Naive thymus-derived CD4-positive, alpha-beta T cell (primary cell): ENCODE results near the gene MICAL3. TPM values are rescaled to one million over a fixed set of nuclear protein-coding genes. Genes with fewer than 3 reads are reported as not detected.
A peak's percentile ranks its signal among the peaks of the same experiment; 100 is the strongest.
"Not testable (repeated sequence)": the region's sequence is repeated elsewhere in the genome, so short reads cannot be mapped to it uniquely, and the experiment has no call there.

Experiments used
- ATAC-seq: fragments of 150-1000 bp; cut with Tn5 transposase; 2 replicates; pipeline ENCODE4 v1.10.0; 2021; ENCODE audit warnings: mild to moderate bottlenecking, moderate library complexity
- CTCF ChIA-PET: fragments of 350-600 bp; sonication (Branson Sonifier 250); formaldehyde crosslinking; loops from one replicate; lab custom pipeline; 2021; ENCODE audit warnings: antibody characterized with exemption; lab: Charles Lee
- POLR2A ChIA-PET: fragments of 350-600 bp; sonication (Branson Sonifier 250); formaldehyde crosslinking; loops from one replicate; lab custom pipeline; 2021; ENCODE audit warnings: antibody characterized with exemption, inconsistent platforms; lab: Charles Lee
- DNase-seq, 9 donors: peaks; one replicate each; pipeline versions ENCODE4 v3.0.0 to v3.0.0-alpha.2; 2020 to 2022; ENCODE audit warnings: mixed read lengths in 1 of 9
- H3K27ac ChIP-seq: one replicate; pipeline ENCODE4 v1.7.0; 2013; ENCODE audit warnings: mild to moderate bottlenecking, low read depth, low read length, moderate library complexity
- H3K27me3 ChIP-seq, 2 donors: one replicate each; pipeline ENCODE4 v1.7.0; 2013; ENCODE audit warnings: low read length in 2 of 2, mild to moderate bottlenecking in 2 of 2, moderate library complexity in 2 of 2; ENCODE audit not compliant: control insufficient read depth in 2 of 2, insufficient read depth in 2 of 2
- H3K36me3 ChIP-seq, 3 experiments: 1 replicate in 2 of 3; 2 replicates in 1 of 3; pipeline ENCODE4 v1.7.0; 2013; ENCODE audit warnings: low read length in 3 of 3, mild to moderate bottlenecking in 3 of 3, moderate library complexity in 1 of 3; ENCODE audit not compliant: insufficient read depth in 3 of 3, control insufficient read depth in 2 of 3
- H3K4me1 ChIP-seq, 2 donors: one replicate each; pipeline ENCODE4 v1.7.0; 2013; ENCODE audit warnings: low read length in 2 of 2, mild to moderate bottlenecking in 2 of 2, moderate library complexity in 1 of 2; ENCODE audit not compliant: control insufficient read depth in 2 of 2, insufficient read depth in 2 of 2
- H3K4me3 ChIP-seq: 2 replicates; pipeline ENCODE4 v1.7.0; 2013; ENCODE audit warnings: mild to moderate bottlenecking, low read length
- H3K9me3 ChIP-seq, 3 experiments: 1 replicate in 2 of 3; 2 replicates in 1 of 3; pipeline ENCODE4 v1.7.0; 2013; ENCODE audit warnings: low read length in 3 of 3; ENCODE audit not compliant: control insufficient read depth in 2 of 3
- H3K27ac Mint-ChIP-seq, 9 donors: one replicate each; pipeline ENCODE4 v1.8.0; 2020 to 2022; ENCODE audit warnings: mixed read lengths in 9 of 9, mild to moderate bottlenecking in 8 of 9, moderate library complexity in 5 of 9, inconsistent platforms in 2 of 9
- H3K27me3 Mint-ChIP-seq, 5 donors: one replicate each; pipeline ENCODE4 v1.8.0; 2021 to 2022; ENCODE audit warnings: mixed read lengths in 5 of 5, mild to moderate bottlenecking in 1 of 5
- H3K36me3 Mint-ChIP-seq, 5 donors: one replicate each; pipeline ENCODE4 v1.8.0; 2020 to 2022; ENCODE audit warnings: mixed read lengths in 5 of 5, mild to moderate bottlenecking in 3 of 5, inconsistent platforms in 1 of 5
- H3K4me1 Mint-ChIP-seq, 7 donors: one replicate each; pipeline ENCODE4 v1.8.0; 2020 to 2022; ENCODE audit warnings: mixed read lengths in 7 of 7, mild to moderate bottlenecking in 3 of 7, inconsistent platforms in 1 of 7
- H3K4me3 Mint-ChIP-seq, 10 donors: one replicate each; pipeline ENCODE4 v1.8.0; 2020 to 2022; ENCODE audit warnings: mild to moderate bottlenecking in 10 of 10, mixed read lengths in 10 of 10, moderate library complexity in 6 of 10, inconsistent platforms in 2 of 10
- H3K9me3 Mint-ChIP-seq, 11 donors: one replicate each; pipeline ENCODE4 v1.8.0; 2020 to 2022; ENCODE audit warnings: mixed read lengths in 11 of 11, mild to moderate bottlenecking in 4 of 11, inconsistent platforms in 1 of 11, moderate library complexity in 1 of 11
- intact Hi-C, 2 donors: fragments of 100-400 bp; cut with micrococcal nuclease; formaldehyde crosslinking; loops; one replicate each; pipeline ENCODE4 v1.15.1; 2023
- polyA plus RNA-seq, 2 donors: library from polyadenylated mRNA; unstranded; fragments of 300-500 nt; fragmentation: Illumina TruSeq; gene quantifications; one replicate each; pipeline ENCODE4 v1.2.3, GENCODE V29; 2021
- total RNA-seq, 6 experiments: library from RNA in 5 of 6; stranded (reverse) in 5 of 6; gene quantifications; 1 replicate in 5 of 6; 2 replicates in 1 of 6; pipeline ENCODE4 v1.2.3 and lab custom pipeline; 2021 to 2026

The MICAL3 gene
- total and polyA plus RNA-seq, 7 experiments from 2014 or later, result 0.28 to 43.9 (median 11.4) TPM

DNA sequence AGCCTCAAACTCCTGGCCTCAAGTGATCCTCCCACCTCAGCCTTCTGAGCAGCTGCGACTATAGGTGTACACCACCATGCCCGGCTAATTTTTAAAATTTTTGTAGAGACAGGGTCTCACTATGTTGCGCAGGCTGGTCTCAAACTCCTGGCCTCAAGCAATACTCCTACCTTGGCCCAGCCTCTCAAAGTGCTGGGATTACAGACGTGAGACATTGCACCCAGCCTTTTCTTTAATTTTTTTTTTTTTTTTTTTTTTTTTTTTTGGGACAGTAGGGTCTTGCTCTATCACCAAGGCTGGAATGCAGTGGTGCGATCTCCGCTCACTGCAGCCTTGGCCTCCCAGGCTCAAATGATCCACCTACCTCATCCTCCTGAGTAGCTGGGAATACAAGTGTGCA lies 29.1 kb downstream of the MICAL3 start:
- not testable (repeated sequence) for H3K36me3 Mint-ChIP-seq, H3K36me3 ChIP-seq

DNA sequence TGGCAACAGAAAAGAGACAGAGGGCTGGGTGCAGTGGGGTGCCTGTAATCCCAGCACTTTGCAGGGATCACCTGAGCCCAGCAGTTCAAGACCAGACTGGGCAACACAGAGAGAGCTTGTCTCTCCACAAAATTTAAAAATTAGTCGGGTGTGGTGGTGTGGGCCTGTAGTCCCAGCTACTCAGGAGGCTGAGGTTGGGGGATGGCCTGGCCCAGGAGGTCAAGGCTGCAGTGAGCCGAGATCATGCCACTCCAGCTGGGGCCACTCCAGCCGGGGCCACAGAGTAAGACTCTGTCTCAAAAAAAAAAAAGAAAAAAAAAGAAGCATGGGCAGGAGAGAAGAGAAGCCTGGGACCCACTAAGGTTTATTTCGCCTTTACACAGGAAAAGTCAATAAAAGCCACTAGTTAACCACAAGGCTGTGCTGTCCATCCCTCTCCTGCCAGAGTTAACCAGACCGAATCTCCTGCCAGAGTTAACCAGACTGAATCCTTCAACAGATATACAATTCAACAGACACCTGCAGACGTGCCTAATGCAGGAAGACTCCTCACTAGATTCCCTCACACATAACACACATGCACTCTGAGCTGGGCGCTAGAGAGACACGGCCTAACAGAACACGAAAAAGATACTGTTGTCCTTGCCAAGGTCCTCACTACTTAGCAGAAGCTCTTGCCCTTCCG lies 29.8 kb downstream of the MICAL3 start:
- no peak overlapping the region for H3K4me3 ChIP-seq
- ChIA-PET CTCF (no interaction called here), POLR2A (no interaction called here)
- H3K27ac Mint-ChIP-seq, result peak overlapping the region in 8 of 9 donors; percentile 5 to 75 (median 52)
- DNase-seq (no peak), ATAC-seq (no peak)
- H3K27me3 ChIP-seq, result no peaks in the 10 kb centered on the region
- no peak overlapping the region for H3K27ac ChIP-seq
- H3K4me1 ChIP-seq, result peaks cover 11 to 14% of the 10 kb centered on the region in 2 donors
- H3K27me3 Mint-ChIP-seq, result peaks cover 0 to 3% (median 0%) of the 10 kb centered on the region in 5 donors
- peaks cover 22 to 37% (median 33%) of the 10 kb centered on the region in 7 donors for H3K4me1 Mint-ChIP-seq
- H3K36me3 ChIP-seq, result no peaks in the 10 kb centered on the region
- H3K36me3 Mint-ChIP-seq, result no peaks in the 10 kb centered on the region
- intact Hi-C loops, result no loop called here
- H3K4me3 Mint-ChIP-seq, result no peak overlapping the region
- no peaks in the 10 kb centered on the region for H3K9me3 Mint-ChIP-seq
- H3K9me3 ChIP-seq, result no peaks in the 10 kb centered on the region

More for the DNA sequence above, 29.1 kb downstream of the MICAL3 start:
- CTCF ChIA-PET, H3K9me3 ChIP-seq, intact Hi-C loops, ATAC-seq, H3K27me3 ChIP-seq, H3K4me3 ChIP-seq, H3K27me3 Mint-ChIP-seq, H3K9me3 Mint-ChIP-seq, H3K4me3 Mint-ChIP-seq, DNase-seq, POLR2A ChIA-PET, H3K27ac ChIP-seq: not testable (repeated sequence)
- H3K4me1 Mint-ChIP-seq, result peaks cover 24 to 43% (median 39%) of the 10 kb centered on the region in 7 donors
- peaks cover 11 to 18% of the 10 kb centered on the region in 2 donors for H3K4me1 ChIP-seq
- H3K27ac Mint-ChIP-seq, result peak overlapping the region; percentile 5 to 75 (median 51)

DNA sequence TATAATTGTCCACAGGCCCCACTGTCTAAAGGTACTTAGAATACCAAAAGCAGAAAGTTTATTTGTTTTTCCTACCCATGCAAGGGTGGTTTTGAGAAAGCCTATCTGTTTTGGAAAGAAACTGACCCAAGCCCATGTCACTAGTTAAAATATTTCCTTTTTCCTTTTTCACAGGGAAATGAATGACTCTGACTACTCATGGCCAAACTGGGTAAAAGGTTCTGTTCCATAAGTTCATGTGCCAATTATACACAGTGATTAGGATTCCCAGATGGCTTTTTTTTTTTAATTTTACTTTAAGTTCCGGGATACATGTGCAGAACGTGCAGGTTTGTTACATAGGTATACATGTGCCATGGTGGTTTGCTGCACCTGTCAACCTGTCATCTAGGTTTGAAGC lies 31.4 kb downstream of the MICAL3 start:
- H3K27me3 ChIP-seq, H3K4me3 ChIP-seq, H3K27me3 Mint-ChIP-seq, H3K27ac ChIP-seq, DNase-seq, H3K36me3 ChIP-seq, intact Hi-C loops, CTCF ChIA-PET, POLR2A ChIA-PET, H3K27ac Mint-ChIP-seq, H3K36me3 Mint-ChIP-seq, H3K9me3 Mint-ChIP-seq, H3K4me3 Mint-ChIP-seq, ATAC-seq, H3K9me3 ChIP-seq: not testable (repeated sequence)
- H3K4me1 ChIP-seq, result peaks cover 11 to 14% of the 10 kb centered on the region in 2 donors
- H3K4me1 Mint-ChIP-seq, result peaks cover 16 to 33% (median 27%) of the 10 kb centered on the region in 7 donors

DNA sequence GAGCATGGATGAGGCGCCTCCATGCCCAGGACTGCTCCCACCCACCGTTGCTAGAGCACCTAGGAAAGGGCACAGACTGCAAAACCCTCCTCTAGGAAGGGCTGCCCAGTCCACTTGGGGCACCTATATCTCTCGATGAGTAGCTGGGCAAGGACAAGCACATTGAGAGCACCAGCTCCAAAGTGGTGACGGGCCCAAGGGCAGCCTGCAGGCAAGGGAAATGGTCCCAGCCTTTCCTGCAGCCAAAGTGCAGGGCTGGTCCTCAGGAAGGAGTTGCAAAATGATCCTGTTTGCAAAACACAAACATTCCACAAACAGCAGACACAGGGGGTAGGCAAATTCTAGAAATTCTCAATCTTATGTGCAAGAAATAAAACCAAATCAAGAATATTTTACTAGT lies 32.4 kb downstream of the MICAL3 start:
- H3K27ac Mint-ChIP-seq, intact Hi-C loops, H3K27me3 ChIP-seq, H3K4me3 ChIP-seq, CTCF ChIA-PET, DNase-seq, H3K4me3 Mint-ChIP-seq, H3K9me3 Mint-ChIP-seq, H3K36me3 ChIP-seq, H3K9me3 ChIP-seq, H3K27me3 Mint-ChIP-seq, ATAC-seq, H3K36me3 Mint-ChIP-seq, POLR2A ChIA-PET, H3K27ac ChIP-seq, H3K4me1 ChIP-seq: not testable (repeated sequence)
- H3K4me1 Mint-ChIP-seq, result peaks cover 6 to 27% (median 17%) of the 10 kb centered on the region in 7 donors

DNA sequence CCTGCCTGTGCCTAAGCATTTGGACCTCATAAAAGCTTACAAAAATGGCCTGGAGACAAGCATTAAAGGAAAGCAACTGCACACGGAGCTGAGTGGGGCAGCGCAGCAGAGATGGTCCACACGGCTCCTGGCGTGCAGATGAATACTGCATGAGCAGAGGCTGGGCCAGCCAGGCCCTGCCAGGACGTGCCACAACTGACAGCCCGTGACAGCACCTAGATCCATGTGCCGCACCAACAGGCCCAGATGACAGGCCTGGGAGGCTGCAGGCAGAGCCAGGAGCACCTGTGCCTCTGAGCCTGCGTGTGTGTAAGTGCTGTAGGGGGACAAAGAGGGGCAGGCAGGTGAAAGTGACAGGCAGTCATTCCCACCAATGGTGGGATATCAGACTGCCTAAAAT lies 33.4 kb downstream of the MICAL3 start:
- ATAC-seq (no peak), DNase-seq (no peak)
- Mint-ChIP-seq H3K4me1 (peaks cover 0 to 19% (median 12%) of the 10 kb centered on the region in 7 donors), H3K27me3 (peaks cover 0 to 2% (median 0%) of the 10 kb centered on the region in 5 donors), H3K36me3 (no peaks in the 10 kb centered on the region), H3K27ac (no peak overlapping the region), H3K4me3 (no peak overlapping the region), H3K9me3 (peaks cover 0 to 1% (median 0%) of the 10 kb centered on the region in 11 donors)
- Histone ChIP-seq H3K27ac (no peak overlapping the region), H3K27me3 (no peaks in the 10 kb centered on the region), H3K4me3 (no peak overlapping the region), H3K9me3 (no peaks in the 10 kb centered on the region), H3K36me3 (no peaks in the 10 kb centered on the region), H3K4me1 (no peaks in the 10 kb centered on the region)
- intact Hi-C loops, result no loop called here
- ChIA-PET CTCF (no interaction called here), POLR2A (no interaction called here)

DNA sequence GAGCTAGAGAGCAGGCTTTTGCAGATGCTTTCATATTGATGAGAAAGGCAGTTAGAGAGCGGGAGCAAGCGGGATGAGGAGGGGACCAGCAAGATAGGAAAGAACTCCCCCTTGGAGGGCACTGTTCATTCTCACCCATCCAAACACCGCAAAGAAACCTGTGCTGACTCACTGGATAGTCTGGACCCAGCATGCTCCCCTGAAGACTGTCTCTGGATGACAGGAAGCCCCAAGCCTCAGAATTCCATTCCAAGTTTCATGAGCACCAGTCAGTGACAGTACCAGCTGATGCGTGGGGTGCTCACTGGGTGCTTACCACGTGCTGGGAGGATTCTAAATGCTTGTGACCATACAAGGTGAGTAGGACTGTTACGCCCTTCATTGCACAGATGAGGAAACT lies 34.2 kb downstream of the MICAL3 start:
- no peak overlapping the region for H3K4me3 ChIP-seq
- peaks cover 0 to 2% (median 0%) of the 10 kb centered on the region in 5 donors for H3K27me3 Mint-ChIP-seq
- H3K27me3 ChIP-seq, result no peaks in the 10 kb centered on the region
- no peaks in the 10 kb centered on the region for H3K36me3 Mint-ChIP-seq
- CTCF ChIA-PET, result no interaction called here
- H3K27ac ChIP-seq, result no peak overlapping the region
- ATAC-seq (no peak), DNase-seq (no peak)
- intact Hi-C loops, result no loop called here
- peaks cover 0 to 23% (median 12%) of the 10 kb centered on the region in 7 donors for H3K4me1 Mint-ChIP-seq
- H3K9me3 Mint-ChIP-seq, result peaks cover 0 to 1% (median 0%) of the 10 kb centered on the region in 11 donors
- H3K4me3 Mint-ChIP-seq, result no peak overlapping the region
- H3K9me3 ChIP-seq, result no peaks in the 10 kb centered on the region
- H3K36me3 ChIP-seq, result no peaks in the 10 kb centered on the region
- H3K4me1 ChIP-seq, result no peaks in the 10 kb centered on the region
- POLR2A ChIA-PET, result no interaction called here
- H3K27ac Mint-ChIP-seq, result peak overlapping the region in 1 of 9 donors; percentile 23
